Esophagus squamous epithelium (tissue), 5 donors: ENCODE measurements around the gene NCKAP5. TPM values are rescaled to one million over a fixed set of nuclear protein-coding genes. Genes with fewer than 3 reads are reported as not detected.

Experiments
- DNase-seq: peaks from one replicate; lab custom pipeline; 2025; lab: John Stamatoyannopoulos, UW
- H3K27ac ChIP-seq, 4 donors: fragments of 200-600 bp; sonication (generic); one replicate each; pipeline ENCODE4 v1.5.1; 2016 to 2019; ENCODE audit warnings: mild to moderate bottlenecking in 1 of 4
- H3K27me3 ChIP-seq, 4 donors: fragments of 200-600 bp; sonication (generic); 1 replicate in 3 of 4; 2 replicates in 1 of 4; pipeline versions ENCODE4 v1.5.1 to v1.6.0; 2017 to 2021; ENCODE audit warnings: antibody characterized with exemption in 1 of 4
- H3K36me3 ChIP-seq, 3 donors: fragments of 200-600 bp; sonication (generic); one replicate each; pipeline ENCODE4 v1.5.1; 2016 to 2019
- H3K4me1 ChIP-seq, 3 donors: fragments of 200-600 bp; sonication (generic); one replicate each; pipeline ENCODE4 v1.5.1; 2017 to 2019
- H3K4me3 ChIP-seq, 4 donors: fragments of 200-600 bp; sonication (generic); 1 replicate in 3 of 4; 2 replicates in 1 of 4; pipeline ENCODE4 v1.5.1; 2016 to 2019; ENCODE audit warnings: mild to moderate bottlenecking in 2 of 4, moderate library complexity in 1 of 4
- H3K9me3 ChIP-seq, 3 donors: fragments of 200-600 bp; sonication (generic); one replicate each; pipeline ENCODE4 v1.5.1; 2016 to 2019
- POLR2A ChIP-seq, 4 donors: fragments of 450-650 bp; IDR thresholded peaks; one replicate each; pipeline ENCODE4 v1.6.1; 2017; ENCODE audit warnings: antibody characterized with exemption in 4 of 4, mild to moderate bottlenecking in 4 of 4, moderate library complexity in 3 of 4
- WGBS, 2 donors: methylation state at CpG; one replicate each; pipeline ENCODE4 v1.1.5; 2018; 5-methylcytosine and 5-hydroxymethylcytosine counted together
- intact Hi-C: fragments of 100-400 bp; cut with DNase I; formaldehyde crosslinking; loops from one replicate; pipeline ENCODE4 v1.15.0; 2022
- total RNA-seq, 4 donors: library from RNA; depleted of rRNA; stranded (reverse); fragments of >200 nt; gene quantifications; one replicate each; pipeline ENCODE4 v1.1.0, GENCODE V29; 2016
- TF ChIP-seq, protein P1 (sequence below), 6 experiments: fragments of 450-650 bp in 4 of 6; fragments of 200-600 bp in 2 of 6; sonication (generic) in 2 of 6; IDR thresholded peaks; one replicate each; pipeline ENCODE4 v1.5.1; 2016 to 2019; ENCODE audit warnings: antibody characterized with exemption in 6 of 6, mild to moderate bottlenecking in 4 of 6, moderate library complexity in 4 of 6
- donor health status: DM: yes; HTN: yes; CAD: no.

NCKAP5 gene
- total RNA-seq, 4 donors from 2014 or later = 4.5 to 6.9 (median 5.3) TPM

DNA sequence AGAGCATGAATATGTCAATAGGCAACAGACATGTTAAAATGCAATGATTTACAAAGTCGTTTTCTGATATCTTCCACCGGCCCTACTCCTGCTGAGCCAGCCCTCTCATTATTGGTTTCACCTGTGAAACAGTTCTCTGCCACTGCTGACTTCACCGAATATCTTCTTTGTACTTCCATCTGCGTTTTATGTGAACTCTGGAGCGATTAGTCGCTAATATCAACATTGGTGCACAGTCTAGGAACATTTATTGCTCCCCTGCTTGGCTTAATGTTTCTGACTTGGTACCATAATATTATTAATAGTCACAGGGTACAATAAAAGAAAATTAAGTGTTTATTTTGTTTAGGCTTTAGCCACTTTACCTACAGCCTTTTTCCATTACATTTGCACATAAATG lies 105.5 kb downstream of the NCKAP5 start:
- no peaks in the 10 kb centered on the region for H3K27me3 ChIP-seq
- WGBS, 2 donors = 90 to 95% methylated on average over 6 of the region's 6 CpGs
- H3K4me1 ChIP-seq = peaks cover 0 to 6% (median 0%) of the 10 kb centered on the region in 3 donors
- DNase-seq = no peak
- H3K36me3 ChIP-seq = no peaks in the 10 kb centered on the region
- no peak overlapping the region for H3K27ac ChIP-seq
- TF ChIP-seq POLR2A (IDR thresholded peaks at IDR 0.05) = no peak
- TF ChIP-seq, protein P1, sequence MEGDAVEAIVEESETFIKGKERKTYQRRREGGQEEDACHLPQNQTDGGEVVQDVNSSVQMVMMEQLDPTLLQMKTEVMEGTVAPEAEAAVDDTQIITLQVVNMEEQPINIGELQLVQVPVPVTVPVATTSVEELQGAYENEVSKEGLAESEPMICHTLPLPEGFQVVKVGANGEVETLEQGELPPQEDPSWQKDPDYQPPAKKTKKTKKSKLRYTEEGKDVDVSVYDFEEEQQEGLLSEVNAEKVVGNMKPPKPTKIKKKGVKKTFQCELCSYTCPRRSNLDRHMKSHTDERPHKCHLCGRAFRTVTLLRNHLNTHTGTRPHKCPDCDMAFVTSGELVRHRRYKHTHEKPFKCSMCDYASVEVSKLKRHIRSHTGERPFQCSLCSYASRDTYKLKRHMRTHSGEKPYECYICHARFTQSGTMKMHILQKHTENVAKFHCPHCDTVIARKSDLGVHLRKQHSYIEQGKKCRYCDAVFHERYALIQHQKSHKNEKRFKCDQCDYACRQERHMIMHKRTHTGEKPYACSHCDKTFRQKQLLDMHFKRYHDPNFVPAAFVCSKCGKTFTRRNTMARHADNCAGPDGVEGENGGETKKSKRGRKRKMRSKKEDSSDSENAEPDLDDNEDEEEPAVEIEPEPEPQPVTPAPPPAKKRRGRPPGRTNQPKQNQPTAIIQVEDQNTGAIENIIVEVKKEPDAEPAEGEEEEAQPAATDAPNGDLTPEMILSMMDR (IDR thresholded peaks at IDR 0.05) = no peak
- no peaks in the 10 kb centered on the region for H3K9me3 ChIP-seq
- no peak overlapping the region for H3K4me3 ChIP-seq
- intact Hi-C loops = no loop called here

DNA sequence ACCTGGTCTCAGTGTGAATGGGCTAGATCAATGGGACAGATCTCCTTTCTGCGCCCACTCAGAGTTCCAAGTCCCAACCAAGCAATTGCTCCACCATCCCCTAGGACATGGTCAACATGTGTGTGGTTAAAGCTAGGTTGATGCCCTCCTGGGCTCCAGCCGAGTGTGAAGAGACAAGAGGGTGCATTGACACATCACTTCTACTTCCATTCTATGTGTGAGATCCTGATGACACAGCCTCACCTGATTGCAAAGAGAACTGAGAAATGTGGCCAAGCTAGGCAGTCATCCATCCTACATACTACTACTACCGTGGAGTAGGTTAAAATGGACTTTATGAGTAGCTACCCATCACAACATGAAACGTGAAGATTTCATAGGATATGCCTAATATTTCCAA lies 106.8 kb downstream of the NCKAP5 start:
- intact Hi-C loops = no loop called here
- Histone ChIP-seq H3K4me3 (no peak overlapping the region), H3K4me1 (peaks cover 0 to 6% (median 0%) of the 10 kb centered on the region in 3 donors), H3K9me3 (no peaks in the 10 kb centered on the region), H3K27ac (no peak overlapping the region), H3K27me3 (no peaks in the 10 kb centered on the region), H3K36me3 (no peaks in the 10 kb centered on the region)
- DNase-seq = no peak
- no peak for TF ChIP-seq POLR2A (IDR thresholded peaks at IDR 0.05)
- TF ChIP-seq, protein P1 (IDR thresholded peaks at IDR 0.05) = no peak
- WGBS, 2 donors = 82 to 84% methylated on average over 4 of the region's 4 CpGs

DNA sequence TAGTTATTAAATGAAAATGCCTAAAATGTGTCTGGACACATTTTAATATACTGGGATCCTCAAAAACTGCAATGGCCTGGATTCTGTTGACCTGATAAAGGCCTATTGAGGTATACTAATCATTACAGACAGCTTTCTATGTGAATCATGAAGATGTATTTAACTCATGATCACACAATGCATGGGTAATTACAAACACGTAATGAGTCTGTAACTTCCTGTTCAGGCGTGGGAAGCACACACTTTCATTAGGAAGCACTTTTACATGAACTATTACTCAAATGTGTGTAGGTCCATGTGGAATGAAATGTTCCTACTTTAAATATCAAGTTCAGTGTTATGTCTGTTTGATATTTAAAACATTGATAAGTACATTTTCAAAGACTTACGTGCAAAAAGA lies 108.7 kb downstream of the NCKAP5 start:
- intact Hi-C loops = no loop called here
- WGBS, 2 donors = 65 to 70% methylated on average over 3 of the region's 3 CpGs
- H3K4me3 ChIP-seq = no peak overlapping the region
- H3K9me3 ChIP-seq = no peaks in the 10 kb centered on the region
- no peak overlapping the region for H3K27ac ChIP-seq
- H3K27me3 ChIP-seq = no peaks in the 10 kb centered on the region
- TF ChIP-seq, protein P1 (IDR thresholded peaks at IDR 0.05) = no peak
- no peak for TF ChIP-seq POLR2A (IDR thresholded peaks at IDR 0.05)
- H3K4me1 ChIP-seq = peaks cover 0 to 6% (median 0%) of the 10 kb centered on the region in 3 donors
- H3K36me3 ChIP-seq = no peaks in the 10 kb centered on the region
- DNase-seq = no peak

DNA sequence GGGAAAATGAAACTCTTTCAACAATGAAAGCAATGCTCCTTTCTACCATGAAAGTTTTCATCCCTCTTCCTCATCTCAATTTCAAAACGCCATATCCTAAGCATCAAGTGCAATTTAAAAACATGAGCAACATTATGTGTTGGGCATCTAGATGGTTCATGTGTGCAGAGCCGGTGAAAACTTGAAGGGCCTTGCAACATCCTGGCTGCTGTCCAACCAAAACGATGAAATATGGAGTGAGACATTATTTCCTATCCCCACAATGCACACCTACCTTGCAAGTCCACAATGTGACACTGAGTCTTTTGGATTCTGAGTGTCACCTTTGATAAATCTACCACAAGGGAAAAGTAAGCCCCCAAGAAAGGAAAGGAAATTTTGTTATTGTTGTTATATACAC lies 110.0 kb downstream of the NCKAP5 start:
- WGBS, 2 donors = 27 to 51% methylated on average over 3 of the region's 3 CpGs

DNA sequence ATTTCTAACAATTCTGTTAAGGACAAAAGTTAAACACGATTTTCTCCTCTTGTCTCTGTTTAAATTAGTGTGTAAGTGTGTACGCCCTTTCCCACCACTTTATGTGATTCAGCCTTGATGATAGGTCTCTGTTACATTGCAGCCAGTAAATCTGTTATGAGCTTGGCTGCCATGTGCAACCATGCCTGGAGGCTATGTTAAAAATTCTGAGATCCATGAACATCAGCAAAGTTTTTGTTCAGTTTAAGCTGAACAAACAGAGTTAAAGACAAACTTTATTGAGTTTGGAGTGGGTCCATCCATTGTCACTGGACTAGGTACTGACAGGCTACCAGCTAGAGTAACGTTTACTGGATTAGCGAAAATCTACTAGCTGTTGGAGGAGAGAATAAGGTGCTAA lies 110.4 kb downstream of the NCKAP5 start:
- intact Hi-C loops = no loop called here
- DNase-seq = no peak
- H3K9me3 ChIP-seq = no peaks in the 10 kb centered on the region
- H3K27ac ChIP-seq = no peak overlapping the region
- H3K36me3 ChIP-seq = no peaks in the 10 kb centered on the region
- 48 to 56% methylated on average over 4 of the region's 4 CpGs for WGBS, 2 donors
- H3K4me3 ChIP-seq = no peak overlapping the region
- no peak for TF ChIP-seq POLR2A (IDR thresholded peaks at IDR 0.05)
- TF ChIP-seq, protein P1 (IDR thresholded peaks at IDR 0.05) = no peak
- H3K4me1 ChIP-seq = peaks cover 0 to 21% (median 3%) of the 10 kb centered on the region in 3 donors
- no peaks in the 10 kb centered on the region for H3K27me3 ChIP-seq

More for the DNA sequence above, 110.0 kb downstream of the NCKAP5 start:
- Histone ChIP-seq H3K36me3 (no peaks in the 10 kb centered on the region), H3K9me3 (no peaks in the 10 kb centered on the region), H3K4me1 (peaks cover 0 to 17% (median 3%) of the 10 kb centered on the region in 3 donors), H3K27me3 (no peaks in the 10 kb centered on the region), H3K27ac (no peak overlapping the region), H3K4me3 (no peak overlapping the region)
- intact Hi-C loops = no loop called here
- no peak for TF ChIP-seq POLR2A (IDR thresholded peaks at IDR 0.05)
- TF ChIP-seq, protein P1 (IDR thresholded peaks at IDR 0.05) = no peak
- DNase-seq = no peak
